OCI-LY3 (cell line): ENCODE data around the gene FUT8.
A peak's percentile ranks its signal among the peaks of the same experiment; 100 is the strongest.

ENCODE experiments used
- H2AFZ ChIP-seq: fragments of 200-600, 300-600 bp; shearing (Covaris generic); 2 replicates; pipeline ENCODE4 v1.6.0; 2014; ENCODE audit warnings: antibody characterized with exemption, low read depth, low read length
- H3K27ac ChIP-seq: fragments of 200-600, 300-600 bp; sonication (generic); 2 replicates; pipeline ENCODE4 v1.5.1; 2014; ENCODE audit warnings: mild to moderate bottlenecking, low read length, moderate library complexity, mixed read lengths
- H3K27me3 ChIP-seq: fragments of 200-600, 300-600 bp; sonication (generic); 2 replicates; pipeline ENCODE4 v1.6.1; 2014; ENCODE audit warnings: low read depth, low read length, mixed read lengths
- H3K36me3 ChIP-seq: fragments of 200-600, 300-600 bp; sonication (generic); replicated peaks from 2 replicates; pipeline ENCODE3; 2014; ENCODE audit warnings: low read depth, low read length, mixed read lengths
- H3K4me1 ChIP-seq: fragments of 300-600, 200-600 bp; sonication (generic); 2 replicates; pipeline ENCODE4 v1.6.1; 2014; ENCODE audit warnings: low read length, mixed read lengths
- H3K4me2 ChIP-seq: fragments of 200-600, 300-600 bp; sonication (generic); 2 replicates; pipeline ENCODE4 v1.6.1; 2014; ENCODE audit warnings: low read length, mixed read lengths
- H3K4me3 ChIP-seq: fragments of 300-600, 200-600 bp; sonication (generic); 2 replicates; pipeline ENCODE4 v1.5.1; 2014; ENCODE audit warnings: antibody characterized with exemption, mild to moderate bottlenecking, low read length, moderate library complexity
- H3K79me2 ChIP-seq: fragments of 300-600, 200-600 bp; shearing (Covaris generic); 2 replicates; pipeline ENCODE4 v1.6.1; 2014; ENCODE audit warnings: mild to moderate bottlenecking, low read length, mixed read lengths
- H3K9ac ChIP-seq: fragments of 300-600, 200-600 bp; shearing (Covaris generic); 2 replicates; pipeline ENCODE4 v1.6.0; 2014; ENCODE audit warnings: mild to moderate bottlenecking, low read length, moderate library complexity
- H3K9me3 ChIP-seq: fragments of 200-600, 300-600 bp; shearing (Covaris generic); 2 replicates; pipeline ENCODE4 v1.6.1; 2014; ENCODE audit warnings: low read length, mixed read lengths; ENCODE audit not compliant: insufficient read depth
- H4K20me1 ChIP-seq: fragments of 200-600, 300-600 bp; sonication (generic); 2 replicates; pipeline ENCODE4 v1.6.1; 2016; ENCODE audit warnings: low read length, mixed read lengths; ENCODE audit not compliant: insufficient read depth
- EZH2phosphoT487 ChIP-seq: fragments of 200-600 bp; shearing (Covaris generic); IDR thresholded peaks from 2 replicates; pipeline ENCODE4 v1.6.1; 2018; ENCODE audit warnings: antibody characterized with exemption, mixed run types, low read depth
- TF ChIP-seq, protein P1 (sequence below): fragments of 200-600, 300-600 bp; sonication (generic); IDR thresholded peaks from 2 replicates; pipeline ENCODE4 v1.5.1; 2014; ENCODE audit warnings: antibody characterized with exemption, low read length, low read depth

FUT8 gene

DNA sequence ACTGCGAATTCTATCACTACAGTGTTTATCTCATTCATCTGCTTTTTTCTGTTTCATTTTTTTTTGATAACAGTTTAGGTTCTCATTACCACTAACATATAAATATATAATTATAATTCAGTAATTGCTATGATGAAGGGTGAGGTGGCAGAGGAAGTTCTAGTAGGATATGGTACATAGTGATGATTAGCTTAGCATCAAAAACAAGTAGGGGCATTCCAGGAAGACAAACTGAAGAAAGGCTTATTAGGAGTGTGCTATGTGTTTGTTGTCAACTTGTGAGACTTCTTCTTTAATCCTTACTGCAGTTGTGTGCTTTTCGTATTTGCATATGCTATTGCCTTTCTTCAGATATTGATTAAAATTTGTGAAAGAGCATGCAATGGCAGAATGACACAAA, 20.6 kb downstream of the FUT8 start:
- Histone ChIP-seq H3K79me2 (no peaks in the 10 kb centered on the region), H3K27ac (no peak overlapping the region), H3K9ac (no peak overlapping the region), H2AFZ (no peak overlapping the region), H3K9me3 (no peaks in the 10 kb centered on the region), H3K4me1 (peaks cover 18% of the 10 kb centered on the region), H3K36me3 (no peaks in the 10 kb centered on the region), H4K20me1 (no peaks in the 10 kb centered on the region), H3K27me3 (no peaks in the 10 kb centered on the region), H3K4me2 (peak overlapping the region; percentile 59), H3K4me3 (peak overlapping the region; percentile 43)
- TF ChIP-seq EZH2phosphoT487: no peak
- TF ChIP-seq, protein P1, sequence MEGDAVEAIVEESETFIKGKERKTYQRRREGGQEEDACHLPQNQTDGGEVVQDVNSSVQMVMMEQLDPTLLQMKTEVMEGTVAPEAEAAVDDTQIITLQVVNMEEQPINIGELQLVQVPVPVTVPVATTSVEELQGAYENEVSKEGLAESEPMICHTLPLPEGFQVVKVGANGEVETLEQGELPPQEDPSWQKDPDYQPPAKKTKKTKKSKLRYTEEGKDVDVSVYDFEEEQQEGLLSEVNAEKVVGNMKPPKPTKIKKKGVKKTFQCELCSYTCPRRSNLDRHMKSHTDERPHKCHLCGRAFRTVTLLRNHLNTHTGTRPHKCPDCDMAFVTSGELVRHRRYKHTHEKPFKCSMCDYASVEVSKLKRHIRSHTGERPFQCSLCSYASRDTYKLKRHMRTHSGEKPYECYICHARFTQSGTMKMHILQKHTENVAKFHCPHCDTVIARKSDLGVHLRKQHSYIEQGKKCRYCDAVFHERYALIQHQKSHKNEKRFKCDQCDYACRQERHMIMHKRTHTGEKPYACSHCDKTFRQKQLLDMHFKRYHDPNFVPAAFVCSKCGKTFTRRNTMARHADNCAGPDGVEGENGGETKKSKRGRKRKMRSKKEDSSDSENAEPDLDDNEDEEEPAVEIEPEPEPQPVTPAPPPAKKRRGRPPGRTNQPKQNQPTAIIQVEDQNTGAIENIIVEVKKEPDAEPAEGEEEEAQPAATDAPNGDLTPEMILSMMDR: no peak

DNA sequence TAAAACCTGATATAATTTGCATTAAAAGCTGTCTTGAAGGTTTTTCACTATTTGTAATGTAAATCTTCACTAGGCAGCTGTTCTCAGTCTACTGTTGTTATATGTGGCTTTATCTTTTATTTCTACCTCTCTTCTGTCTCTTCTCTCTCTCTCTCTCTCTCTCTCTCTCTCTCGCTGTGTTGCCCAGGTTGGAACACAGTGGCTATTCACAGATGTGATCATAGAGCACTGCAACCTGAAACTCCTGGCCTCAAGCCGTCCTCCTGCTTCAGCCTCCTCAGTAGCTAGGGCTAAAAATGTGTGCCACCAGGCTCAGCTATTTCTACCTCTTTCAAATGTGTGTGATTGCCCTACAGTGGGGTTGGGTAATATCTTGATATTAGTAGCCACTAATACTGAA, 21.1 kb downstream of the FUT8 start:
- Histone ChIP-seq H3K27ac (no peak overlapping the region), H3K4me2 (no peak overlapping the region; the same call in 1 of the 2 replicates), H3K9me3 (no peaks in the 10 kb centered on the region), H3K36me3 (no peaks in the 10 kb centered on the region), H3K27me3 (no peaks in the 10 kb centered on the region), H4K20me1 (no peaks in the 10 kb centered on the region), H3K4me1 (peaks cover 18% of the 10 kb centered on the region), H2AFZ (no peak overlapping the region), H3K4me3 (no peak overlapping the region), H3K79me2 (no peaks in the 10 kb centered on the region), H3K9ac (no peak overlapping the region)
- TF ChIP-seq, protein P1: no peak
- no peak for TF ChIP-seq EZH2phosphoT487

DNA sequence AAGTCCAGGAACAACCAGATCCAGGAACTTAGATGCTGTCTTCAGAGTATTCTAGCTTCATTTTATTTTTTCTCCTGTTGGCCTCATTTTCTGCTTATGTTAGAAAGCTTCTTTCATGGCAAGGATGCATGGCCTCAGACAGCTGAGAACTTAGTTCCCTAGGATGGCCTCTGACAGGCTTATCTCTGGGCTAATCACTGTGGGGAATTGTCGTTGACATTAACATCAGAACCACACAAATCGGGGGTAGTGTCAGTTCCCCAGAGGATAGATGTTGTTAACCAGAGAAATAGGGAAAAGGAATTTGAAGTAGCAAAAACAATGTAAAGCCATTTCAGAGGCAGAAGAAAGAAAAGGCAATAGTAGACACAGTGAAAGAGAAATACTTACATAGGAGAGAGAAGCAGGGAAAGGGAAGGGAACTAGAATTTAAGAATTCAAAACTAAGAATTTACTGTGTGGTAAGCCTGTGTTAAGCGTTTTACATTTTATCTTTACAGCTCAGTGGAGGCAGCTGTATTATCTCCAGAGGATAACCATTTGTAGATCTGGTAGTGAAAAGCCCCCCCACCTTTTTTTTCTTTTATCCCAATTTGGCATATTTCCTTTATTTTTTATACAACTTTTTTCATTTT, 21.8 kb downstream of the FUT8 start:
- Histone ChIP-seq H3K27ac (no peak overlapping the region), H3K4me1 (peaks cover 18% of the 10 kb centered on the region), H3K4me2 (no peak overlapping the region), H3K4me3 (no peak overlapping the region), H3K36me3 (no peaks in the 10 kb centered on the region), H3K9ac (no peak overlapping the region), H4K20me1 (no peaks in the 10 kb centered on the region), H3K79me2 (no peaks in the 10 kb centered on the region), H2AFZ (no peak overlapping the region), H3K9me3 (no peaks in the 10 kb centered on the region), H3K27me3 (no peaks in the 10 kb centered on the region)
- TF ChIP-seq, protein P1: no peak
- TF ChIP-seq EZH2phosphoT487: no peak

GRCh38 chr14:65438266-65438933, 25.9 kb downstream of the FUT8 start:
- no peaks in the 10 kb centered on the region for H3K79me2 ChIP-seq
- H2AFZ ChIP-seq: no peak overlapping the region
- peaks cover 11% of the 10 kb centered on the region for H3K4me1 ChIP-seq
- no peak overlapping the region for H3K4me3 ChIP-seq
- H3K36me3 ChIP-seq: no peaks in the 10 kb centered on the region
- no peak overlapping the region for H3K27ac ChIP-seq
- H4K20me1 ChIP-seq: no peaks in the 10 kb centered on the region
- H3K9ac ChIP-seq: no peak overlapping the region
- TF ChIP-seq EZH2phosphoT487: no peak
- TF ChIP-seq, protein P1: no peak
- no peak overlapping the region for H3K4me2 ChIP-seq
- no peaks in the 10 kb centered on the region for H3K27me3 ChIP-seq
- no peaks in the 10 kb centered on the region for H3K9me3 ChIP-seq
